C4-2B (cell line): ENCODE data around the gene ACLY.

ENCODE experiments used
- ZFX ChIP-seq: fragments of 450-650 bp; IDR thresholded peaks from 2 replicates; pipeline ENCODE4 v1.6.1; 2017
- TF ChIP-seq, protein P1 (sequence below): fragments of 450-650 bp; conservative IDR thresholded peaks from 2 replicates; pipeline ENCODE4 v1.5.1; 2017; ENCODE audit warnings: mild to moderate bottlenecking

DNA sequence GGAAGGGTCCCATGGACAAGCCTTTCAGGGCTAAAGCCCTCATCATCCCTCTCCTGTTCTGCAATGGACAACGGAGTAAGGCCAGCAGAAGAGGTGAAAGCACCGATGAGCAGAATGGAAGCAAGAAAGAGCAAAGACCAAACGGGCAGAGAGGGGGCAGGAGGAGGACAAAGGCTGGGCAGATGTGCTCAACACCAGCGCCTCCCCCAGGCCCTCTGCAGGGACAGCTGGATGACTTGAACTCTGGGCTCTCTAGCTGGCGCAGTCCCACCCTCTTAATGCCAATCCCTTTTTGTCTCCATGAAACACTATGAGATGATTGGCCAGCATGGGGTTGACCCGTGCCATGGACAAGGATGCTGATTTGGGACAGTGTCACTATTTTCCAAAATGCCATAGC, 22.0 kb downstream of the ACLY start:
- TF ChIP-seq, protein P1, sequence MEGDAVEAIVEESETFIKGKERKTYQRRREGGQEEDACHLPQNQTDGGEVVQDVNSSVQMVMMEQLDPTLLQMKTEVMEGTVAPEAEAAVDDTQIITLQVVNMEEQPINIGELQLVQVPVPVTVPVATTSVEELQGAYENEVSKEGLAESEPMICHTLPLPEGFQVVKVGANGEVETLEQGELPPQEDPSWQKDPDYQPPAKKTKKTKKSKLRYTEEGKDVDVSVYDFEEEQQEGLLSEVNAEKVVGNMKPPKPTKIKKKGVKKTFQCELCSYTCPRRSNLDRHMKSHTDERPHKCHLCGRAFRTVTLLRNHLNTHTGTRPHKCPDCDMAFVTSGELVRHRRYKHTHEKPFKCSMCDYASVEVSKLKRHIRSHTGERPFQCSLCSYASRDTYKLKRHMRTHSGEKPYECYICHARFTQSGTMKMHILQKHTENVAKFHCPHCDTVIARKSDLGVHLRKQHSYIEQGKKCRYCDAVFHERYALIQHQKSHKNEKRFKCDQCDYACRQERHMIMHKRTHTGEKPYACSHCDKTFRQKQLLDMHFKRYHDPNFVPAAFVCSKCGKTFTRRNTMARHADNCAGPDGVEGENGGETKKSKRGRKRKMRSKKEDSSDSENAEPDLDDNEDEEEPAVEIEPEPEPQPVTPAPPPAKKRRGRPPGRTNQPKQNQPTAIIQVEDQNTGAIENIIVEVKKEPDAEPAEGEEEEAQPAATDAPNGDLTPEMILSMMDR, result no peak
- TF ChIP-seq ZFX, result no peak
